Liver (tissue), 9 donors: ENCODE measurements around the gene TMIGD3. TPM values are rescaled to one million over a fixed set of nuclear protein-coding genes. Genes with fewer than 3 reads are reported as not detected.

ENCODE experiments used
- DNase-seq: peaks from one replicate; pipeline ENCODE4 v3.0.0-alpha.2; 2017; ENCODE audit warnings: low spot score
- H3K27ac ChIP-seq, 2 donors: one replicate each; pipeline ENCODE4 v1.7.0; 2013; ENCODE audit warnings: inconsistent platforms in 2 of 2, low read length in 2 of 2, control low read depth in 1 of 2, low read depth in 1 of 2, mild to moderate bottlenecking in 1 of 2
- H3K27me3 ChIP-seq, 4 donors: one replicate each; pipeline versions ENCODE4 v1.6.1 to v1.7.0; 2013; ENCODE audit warnings: low read length in 3 of 4, inconsistent platforms in 1 of 4, mild to moderate bottlenecking in 1 of 4, moderate library complexity in 1 of 4; ENCODE audit not compliant: control insufficient read depth in 4 of 4, insufficient read depth in 4 of 4
- H3K36me3 ChIP-seq, 4 donors: one replicate each; pipeline versions ENCODE4 v1.6.1 to v1.7.0; 2013; ENCODE audit warnings: low read length in 3 of 4, mild to moderate bottlenecking in 3 of 4, low read depth in 1 of 4, moderate library complexity in 1 of 4; ENCODE audit not compliant: control insufficient read depth in 4 of 4, insufficient read depth in 3 of 4
- H3K4me1 ChIP-seq, 4 donors: one replicate each; pipeline versions ENCODE4 v1.6.1 to v1.7.0; 2013; ENCODE audit warnings: low read length in 3 of 4, mild to moderate bottlenecking in 3 of 4, moderate library complexity in 1 of 4; ENCODE audit not compliant: control insufficient read depth in 4 of 4, insufficient read depth in 4 of 4
- H3K4me3 ChIP-seq, 3 donors: one replicate each; pipeline versions ENCODE4 v1.6.1 to v1.7.0; 2013; ENCODE audit warnings: low read length in 3 of 3, control low read depth in 1 of 3, low read depth in 1 of 3, mild to moderate bottlenecking in 1 of 3
- H3K9ac ChIP-seq, 2 donors: one replicate each; pipeline ENCODE4 v1.7.0; 2013; ENCODE audit warnings: low read length in 2 of 2, mild to moderate bottlenecking in 2 of 2, moderate library complexity in 2 of 2, control low read depth in 1 of 2, low read depth in 1 of 2
- H3K9me3 ChIP-seq, 4 donors: one replicate each; pipeline versions ENCODE4 v1.6.1 to v1.7.0; 2013; ENCODE audit warnings: low read length in 3 of 4; ENCODE audit not compliant: control insufficient read depth in 4 of 4
- EGR1 ChIP-seq, 2 donors: IDR thresholded peaks; 2 replicates each; pipeline ENCODE4 v1.6.1; 2016 to 2018; ENCODE audit warnings: antibody characterized with exemption in 2 of 2, low read depth in 2 of 2
- FOXA1 ChIP-seq: IDR thresholded peaks from 2 replicates; pipeline ENCODE4 v1.6.1; 2016; ENCODE audit warnings: antibody characterized with exemption
- FOXA2 ChIP-seq: IDR thresholded peaks from 2 replicates; pipeline ENCODE4 v1.6.1; 2016; ENCODE audit warnings: antibody characterized with exemption
- GABPA ChIP-seq, 2 donors: IDR thresholded peaks in 1 of 2; conservative IDR thresholded peaks in 1 of 2; 2 replicates each; pipeline ENCODE4 v1.6.1; 2016; ENCODE audit warnings: antibody characterized with exemption in 2 of 2, mild to moderate bottlenecking in 1 of 2, moderate library complexity in 1 of 2
- HNF4A ChIP-seq, 2 donors: conservative IDR thresholded peaks; 2 replicates each; pipeline ENCODE4 v1.6.1; 2016; ENCODE audit warnings: antibody characterized with exemption in 2 of 2, mild to moderate bottlenecking in 2 of 2
- HNF4G ChIP-seq: IDR thresholded peaks from 2 replicates; pipeline ENCODE4 v1.6.1; 2016; ENCODE audit warnings: antibody characterized with exemption
- JUND ChIP-seq, 2 donors: IDR thresholded peaks; 2 replicates each; pipeline ENCODE4 v1.6.1; 2016; ENCODE audit warnings: antibody characterized with exemption in 2 of 2
- NR2F2 ChIP-seq: IDR thresholded peaks from 2 replicates; pipeline ENCODE4 v1.6.1; 2016; ENCODE audit warnings: antibody characterized with exemption
- RAD21 ChIP-seq, 2 donors: IDR thresholded peaks; 2 replicates each; pipeline ENCODE4 v1.6.1; 2016; ENCODE audit warnings: antibody characterized with exemption in 2 of 2, mild to moderate bottlenecking in 2 of 2
- RXRA ChIP-seq, 2 donors: IDR thresholded peaks; 2 replicates each; pipeline ENCODE4 v1.6.1; 2017 to 2018; ENCODE audit warnings: antibody characterized with exemption in 2 of 2, mild to moderate bottlenecking in 1 of 2
- SP1 ChIP-seq: IDR thresholded peaks from 2 replicates; pipeline ENCODE4 v1.6.1; 2018; ENCODE audit warnings: antibody characterized with exemption, mild to moderate bottlenecking
- TAF1 ChIP-seq: conservative IDR thresholded peaks from 2 replicates; pipeline ENCODE4 v1.6.1; 2016; ENCODE audit warnings: antibody characterized with exemption, mild to moderate bottlenecking
- YY1 ChIP-seq: IDR thresholded peaks from 2 replicates; pipeline ENCODE4 v1.6.1; 2016; ENCODE audit warnings: antibody characterized with exemption, mild to moderate bottlenecking
- WGBS: extraction: QIAGEN DNeasy Blood & Tissue Kit; methylation state at CpG from one replicate; pipeline ENCODE4 v1.1.7; 2013; 5-methylcytosine and 5-hydroxymethylcytosine counted together
- polyA plus RNA-seq, 2 donors: library from polyadenylated mRNA; stranded (reverse) in 1 of 2; unstranded in 1 of 2; fragments of 200-250 nt in 1 of 2; fragments of >200 nt in 1 of 2; fragmentation: Nextera tagmentation in 1 of 2; extraction: Ambion mirVana in 1 of 2; gene quantifications; one replicate each; pipeline versions ENCODE4 v1.2.1 to v1.2.3, GENCODE V29; 2013 to 2015
- total RNA-seq, 2 donors: library from RNA; depleted of rRNA; stranded (reverse); fragments of >200 nt; gene quantifications; one replicate each; pipeline ENCODE4 v1.2.3, GENCODE V29; 2014
- TF ChIP-seq, protein P1 (sequence below): IDR thresholded peaks from 2 replicates; pipeline ENCODE4 v1.6.1; 2016; ENCODE audit warnings: antibody characterized with exemption
- TF ChIP-seq, protein P2 (sequence below): IDR thresholded peaks from 2 replicates; pipeline ENCODE4 v1.6.1; 2016; ENCODE audit warnings: antibody characterized with exemption, mild to moderate bottlenecking
- TF ChIP-seq, protein P3 (sequence below): IDR thresholded peaks from 2 replicates; pipeline ENCODE4 v1.6.1; 2016; ENCODE audit warnings: antibody characterized with exemption
- TF ChIP-seq, protein P4 (sequence below): IDR thresholded peaks from 2 replicates; pipeline ENCODE4 v1.6.1; 2016; ENCODE audit warnings: antibody characterized with exemption
- TF ChIP-seq, protein P5 (sequence below): fragments of 150-350 bp; IDR thresholded peaks from 2 replicates; pipeline ENCODE4 v1.5.1; 2017; ENCODE audit warnings: improper control_type of control experiment, low read depth, low read length; ENCODE audit not compliant: missing input control
- donor health status: healthy.
- donor health status: healthy.
- donor health status: healthy.
- donor health status: healthy.
- donor health status: healthy.

Gene TMIGD3
- total and polyA plus RNA-seq, 4 donors: 2.6 to 5.9 (median 4.6) TPM

DNA sequence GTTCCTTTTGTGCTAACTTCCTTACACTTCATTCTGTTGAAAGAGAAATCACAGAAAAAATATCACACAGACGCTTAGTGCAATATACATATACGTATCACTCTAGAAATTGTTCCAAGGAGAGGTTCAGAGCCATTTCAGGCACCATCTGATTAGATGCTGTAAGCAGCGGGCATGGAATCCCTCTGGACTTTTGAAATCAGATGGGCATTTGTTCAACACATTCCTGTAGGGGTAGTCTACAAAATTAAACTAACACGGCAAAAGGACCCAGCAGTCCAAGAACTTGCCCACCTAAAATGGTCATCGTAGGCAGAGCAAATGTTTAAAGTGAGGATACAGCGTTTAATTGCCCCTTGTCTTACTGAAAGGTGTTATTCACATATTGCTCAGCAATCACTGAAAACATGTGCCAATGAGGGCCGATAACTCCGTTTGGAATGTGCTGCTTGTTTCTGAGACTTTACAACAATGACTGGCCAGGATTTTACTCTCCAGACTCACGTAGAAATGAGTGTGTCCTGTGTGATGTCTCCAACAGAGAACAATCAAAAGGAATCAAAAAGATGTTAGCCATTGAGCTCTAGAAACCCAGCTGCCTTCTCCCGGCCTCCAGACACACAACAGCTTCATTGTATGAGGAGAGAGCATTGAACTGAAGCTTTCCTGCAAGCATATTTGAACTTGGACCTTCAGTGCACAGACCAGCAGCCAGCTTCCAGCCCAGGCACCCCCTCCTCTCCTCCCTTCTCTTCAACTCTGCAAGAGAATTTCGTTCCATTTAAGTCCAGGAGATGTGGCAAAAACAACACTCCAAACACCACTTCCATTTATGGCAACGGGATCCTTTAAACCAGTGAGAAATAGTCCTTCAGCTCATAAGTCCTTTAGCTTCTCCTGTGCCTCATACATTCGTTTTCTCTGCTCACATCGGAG, 32.1 kb upstream of the TMIGD3 start:
- H3K9ac ChIP-seq: peak overlapping the region in 1 of 2 donors; percentile 13
- H3K36me3 ChIP-seq: no peaks in the 10 kb centered on the region
- H3K27me3 ChIP-seq: no peaks in the 10 kb centered on the region
- peak overlapping the region in 1 of 2 donors; percentile 27 for H3K27ac ChIP-seq
- no peak for DNase-seq
- WGBS: 36% methylated on average over 14 of the region's 14 CpGs
- no peaks in the 10 kb centered on the region for H3K9me3 ChIP-seq
- no peak overlapping the region for H3K4me3 ChIP-seq
- TF ChIP-seq RXRA (IDR thresholded peaks at IDR 0.05) (peak; percentile 83 to 87), YY1 (peak; percentile 39), FOXA1 (no peak), EGR1 (IDR thresholded peaks at IDR 0.05; ENCODE audit: low read depth in 2 of 2) (no peak), JUND (IDR thresholded peaks at IDR 0.05) (peak in 1 of 2 donors; percentile 4), RAD21 (IDR thresholded peaks at IDR 0.05) (peak; percentile 40 to 49), FOXA2 (no peak), HNF4A (conservative IDR thresholded peaks at IDR 0.05) (peak; percentile 88 to 93), NR2F2 (peak; percentile 74), HNF4G (peak; percentile 60), SP1 (peak; percentile 90), GABPA (IDR thresholded peaks at IDR 0.05 in 1 of 2, conservative IDR thresholded peaks at IDR 0.05 in 1 of 2) (no peak), TAF1 (peak; percentile 21)
- TF ChIP-seq, protein P1, sequence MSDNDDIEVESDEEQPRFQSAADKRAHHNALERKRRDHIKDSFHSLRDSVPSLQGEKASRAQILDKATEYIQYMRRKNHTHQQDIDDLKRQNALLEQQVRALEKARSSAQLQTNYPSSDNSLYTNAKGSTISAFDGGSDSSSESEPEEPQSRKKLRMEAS: peak; percentile 63
- TF ChIP-seq, protein P2, sequence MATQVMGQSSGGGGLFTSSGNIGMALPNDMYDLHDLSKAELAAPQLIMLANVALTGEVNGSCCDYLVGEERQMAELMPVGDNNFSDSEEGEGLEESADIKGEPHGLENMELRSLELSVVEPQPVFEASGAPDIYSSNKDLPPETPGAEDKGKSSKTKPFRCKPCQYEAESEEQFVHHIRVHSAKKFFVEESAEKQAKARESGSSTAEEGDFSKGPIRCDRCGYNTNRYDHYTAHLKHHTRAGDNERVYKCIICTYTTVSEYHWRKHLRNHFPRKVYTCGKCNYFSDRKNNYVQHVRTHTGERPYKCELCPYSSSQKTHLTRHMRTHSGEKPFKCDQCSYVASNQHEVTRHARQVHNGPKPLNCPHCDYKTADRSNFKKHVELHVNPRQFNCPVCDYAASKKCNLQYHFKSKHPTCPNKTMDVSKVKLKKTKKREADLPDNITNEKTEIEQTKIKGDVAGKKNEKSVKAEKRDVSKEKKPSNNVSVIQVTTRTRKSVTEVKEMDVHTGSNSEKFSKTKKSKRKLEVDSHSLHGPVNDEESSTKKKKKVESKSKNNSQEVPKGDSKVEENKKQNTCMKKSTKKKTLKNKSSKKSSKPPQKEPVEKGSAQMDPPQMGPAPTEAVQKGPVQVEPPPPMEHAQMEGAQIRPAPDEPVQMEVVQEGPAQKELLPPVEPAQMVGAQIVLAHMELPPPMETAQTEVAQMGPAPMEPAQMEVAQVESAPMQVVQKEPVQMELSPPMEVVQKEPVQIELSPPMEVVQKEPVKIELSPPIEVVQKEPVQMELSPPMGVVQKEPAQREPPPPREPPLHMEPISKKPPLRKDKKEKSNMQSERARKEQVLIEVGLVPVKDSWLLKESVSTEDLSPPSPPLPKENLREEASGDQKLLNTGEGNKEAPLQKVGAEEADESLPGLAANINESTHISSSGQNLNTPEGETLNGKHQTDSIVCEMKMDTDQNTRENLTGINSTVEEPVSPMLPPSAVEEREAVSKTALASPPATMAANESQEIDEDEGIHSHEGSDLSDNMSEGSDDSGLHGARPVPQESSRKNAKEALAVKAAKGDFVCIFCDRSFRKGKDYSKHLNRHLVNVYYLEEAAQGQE: peak; percentile 41
- TF ChIP-seq, protein P3, sequence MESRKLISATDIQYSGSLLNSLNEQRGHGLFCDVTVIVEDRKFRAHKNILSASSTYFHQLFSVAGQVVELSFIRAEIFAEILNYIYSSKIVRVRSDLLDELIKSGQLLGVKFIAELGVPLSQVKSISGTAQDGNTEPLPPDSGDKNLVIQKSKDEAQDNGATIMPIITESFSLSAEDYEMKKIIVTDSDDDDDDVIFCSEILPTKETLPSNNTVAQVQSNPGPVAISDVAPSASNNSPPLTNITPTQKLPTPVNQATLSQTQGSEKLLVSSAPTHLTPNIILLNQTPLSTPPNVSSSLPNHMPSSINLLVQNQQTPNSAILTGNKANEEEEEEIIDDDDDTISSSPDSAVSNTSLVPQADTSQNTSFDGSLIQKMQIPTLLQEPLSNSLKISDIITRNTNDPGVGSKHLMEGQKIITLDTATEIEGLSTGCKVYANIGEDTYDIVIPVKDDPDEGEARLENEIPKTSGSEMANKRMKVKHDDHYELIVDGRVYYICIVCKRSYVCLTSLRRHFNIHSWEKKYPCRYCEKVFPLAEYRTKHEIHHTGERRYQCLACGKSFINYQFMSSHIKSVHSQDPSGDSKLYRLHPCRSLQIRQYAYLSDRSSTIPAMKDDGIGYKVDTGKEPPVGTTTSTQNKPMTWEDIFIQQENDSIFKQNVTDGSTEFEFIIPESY: no peak
- TF ChIP-seq, protein P4, sequence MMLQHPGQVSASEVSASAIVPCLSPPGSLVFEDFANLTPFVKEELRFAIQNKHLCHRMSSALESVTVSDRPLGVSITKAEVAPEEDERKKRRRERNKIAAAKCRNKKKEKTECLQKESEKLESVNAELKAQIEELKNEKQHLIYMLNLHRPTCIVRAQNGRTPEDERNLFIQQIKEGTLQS: no peak
- TF ChIP-seq, protein P5, sequence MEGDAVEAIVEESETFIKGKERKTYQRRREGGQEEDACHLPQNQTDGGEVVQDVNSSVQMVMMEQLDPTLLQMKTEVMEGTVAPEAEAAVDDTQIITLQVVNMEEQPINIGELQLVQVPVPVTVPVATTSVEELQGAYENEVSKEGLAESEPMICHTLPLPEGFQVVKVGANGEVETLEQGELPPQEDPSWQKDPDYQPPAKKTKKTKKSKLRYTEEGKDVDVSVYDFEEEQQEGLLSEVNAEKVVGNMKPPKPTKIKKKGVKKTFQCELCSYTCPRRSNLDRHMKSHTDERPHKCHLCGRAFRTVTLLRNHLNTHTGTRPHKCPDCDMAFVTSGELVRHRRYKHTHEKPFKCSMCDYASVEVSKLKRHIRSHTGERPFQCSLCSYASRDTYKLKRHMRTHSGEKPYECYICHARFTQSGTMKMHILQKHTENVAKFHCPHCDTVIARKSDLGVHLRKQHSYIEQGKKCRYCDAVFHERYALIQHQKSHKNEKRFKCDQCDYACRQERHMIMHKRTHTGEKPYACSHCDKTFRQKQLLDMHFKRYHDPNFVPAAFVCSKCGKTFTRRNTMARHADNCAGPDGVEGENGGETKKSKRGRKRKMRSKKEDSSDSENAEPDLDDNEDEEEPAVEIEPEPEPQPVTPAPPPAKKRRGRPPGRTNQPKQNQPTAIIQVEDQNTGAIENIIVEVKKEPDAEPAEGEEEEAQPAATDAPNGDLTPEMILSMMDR: no peak
- peaks cover 5 to 31% (median 21%) of the 10 kb centered on the region in 4 donors for H3K4me1 ChIP-seq
